Keratinocyte (primary cell): Measurements from ENCODE around the gene NINJ1. TPM values are rescaled to one million over a fixed set of nuclear protein-coding genes. Genes with fewer than 3 reads are reported as not detected.
A peak's percentile ranks its signal among the peaks of the same experiment; 100 is the strongest.

Source experiments
- DNase-seq: peaks from one replicate; pipeline ENCODE4 v3.0.0-alpha.2; 2011; ENCODE audit warnings: low read depth, missing footprints, low spot score
- FAIRE-seq: peaks from 2 replicates; lab custom pipeline; 2011; peaks lifted over from hg19 to GRCh38; lab: Jason Lieb, UNC
- H2AFZ ChIP-seq: 2 replicates; pipeline ENCODE4 v1.6.0; 2012; ENCODE audit warnings: low read length, control low read depth, inconsistent platforms; ENCODE audit not compliant: control insufficient read depth
- H3K27ac ChIP-seq: 2 replicates; pipeline ENCODE4 v1.5.1; 2011; ENCODE audit warnings: low read length; ENCODE audit not compliant: control insufficient read depth, insufficient read depth
- H3K27me3 ChIP-seq: 3 replicates; pipeline ENCODE4 v1.6.0; 2011; ENCODE audit warnings: low read length; ENCODE audit not compliant: control insufficient read depth, insufficient read depth; ENCODE audit errors: extremely low read depth
- H3K36me3 ChIP-seq, 2 experiments: 2 replicates in 1 of 2; 3 replicates in 1 of 2; pipeline ENCODE4 v1.5.1; 2011; ENCODE audit warnings: low read length in 2 of 2, mild to moderate bottlenecking in 1 of 2; ENCODE audit not compliant: control insufficient read depth in 2 of 2, insufficient read depth in 2 of 2; ENCODE audit errors: extremely low read depth in 1 of 2
- H3K4me1 ChIP-seq: 3 replicates; pipeline ENCODE4 v1.5.1; 2011; ENCODE audit warnings: low read length; ENCODE audit not compliant: control insufficient read depth, insufficient read depth; ENCODE audit errors: extremely low read depth
- H3K4me2 ChIP-seq: 3 replicates; pipeline ENCODE4 v1.6.0; 2011; ENCODE audit warnings: low read depth, low read length; ENCODE audit not compliant: control insufficient read depth, insufficient read depth; ENCODE audit errors: extremely low read depth
- H3K4me3 ChIP-seq, 3 experiments: fragments of 200-600 bp in 1 of 3; sonication (generic) in 1 of 3; 2 replicates in 2 of 3; 3 replicates in 1 of 3; pipeline ENCODE4 v1.5.1; 2011 to 2016; ENCODE audit warnings: low read length in 3 of 3, mild to moderate bottlenecking in 3 of 3, control low read depth in 2 of 3, inconsistent platforms in 1 of 3, low read depth in 1 of 3, mixed read lengths in 1 of 3, mixed run types in 1 of 3, moderate library complexity in 1 of 3; ENCODE audit not compliant: control insufficient read depth in 2 of 3, insufficient read depth in 2 of 3; ENCODE audit errors: extremely low read depth in 1 of 3
- H3K79me2 ChIP-seq: 2 replicates; pipeline ENCODE4 v1.6.0; 2012; ENCODE audit warnings: low read length; ENCODE audit not compliant: control insufficient read depth, insufficient read depth
- H3K9ac ChIP-seq: 3 replicates; pipeline ENCODE4 v1.6.0; 2011; ENCODE audit warnings: low read length; ENCODE audit not compliant: control insufficient read depth, insufficient read depth; ENCODE audit errors: extremely low read depth
- H3K9me1 ChIP-seq: 3 replicates; pipeline ENCODE4 v1.6.0; 2011; ENCODE audit warnings: low read length; ENCODE audit not compliant: control insufficient read depth, insufficient read depth; ENCODE audit errors: extremely low read depth
- H3K9me3 ChIP-seq: 2 replicates; pipeline ENCODE4 v1.5.1; 2012; ENCODE audit warnings: low read depth, low read length; ENCODE audit not compliant: control insufficient read depth
- H4K20me1 ChIP-seq: 3 replicates; pipeline ENCODE4 v1.6.0; 2011; ENCODE audit warnings: low read length; ENCODE audit not compliant: control insufficient read depth, insufficient read depth; ENCODE audit errors: extremely low read depth
- CTCF ChIP-seq, 3 experiments: IDR thresholded peaks in 1 of 3; conservative IDR thresholded peaks in 1 of 3; optimal IDR thresholded peaks in 1 of 3; 2 replicates in 2 of 3; 3 replicates in 1 of 3; pipeline versions ENCODE3 to v1.5.1; 2011; ENCODE audit warnings: low read length in 3 of 3, mild to moderate bottlenecking in 3 of 3, moderate library complexity in 2 of 3, control low read depth in 1 of 3, inconsistent platforms in 1 of 3; ENCODE audit not compliant: insufficient read depth in 2 of 3; ENCODE audit errors: extremely low read depth in 1 of 3
- EZH2 ChIP-seq: IDR thresholded peaks from one replicate; pipeline ENCODE4 v1.6.1; 2012; ENCODE audit warnings: inconsistent platforms, mild to moderate bottlenecking, low read length, moderate library complexity
- dilution Hi-C: fragments of 300-500 bp; cut with MboI; formaldehyde crosslinking; loops from one replicate; pipeline ENCODE4 v1.7.0; 2020; ENCODE audit warnings: low sequenced_read_pairs; ENCODE audit not compliant: extremely low pct_ligation_motif_present
- polyA plus RNA-seq, 5 experiments: library from polyadenylated mRNA; depleted of rRNA in 3 of 5; stranded (reverse) in 3 of 5; stranded (forward) in 1 of 5; unstranded in 1 of 5; fragments of >200 nt; gene quantifications; 1 replicate in 1 of 5; 2 replicates in 3 of 5; 3 replicates in 1 of 5; pipeline versions ENCODE4 v1.2.1 to v1.2.3, GENCODE V29; 2011 to 2012; ENCODE audit warnings: missing spikeins in 2 of 5, low read depth in 1 of 5, low replicate concordance in 1 of 5

NINJ1 gene
- polyA plus RNA-seq, 1 donor (not counting 4 experiments of a cell fraction or from before 2014, with no cell fraction given) = 7.4 TPM

- DNase-seq (peak; percentile 53), FAIRE-seq (peak; percentile 52)
- peaks cover 1% of the 10 kb centered on the region for H3K79me2 ChIP-seq
- TF ChIP-seq CTCF (optimal IDR thresholded peaks at IDR 0.05 in 1 of 3, IDR thresholded peaks at IDR 0.05 in 1 of 3, conservative IDR thresholded peaks at IDR 0.05 in 1 of 3; ENCODE audit: extremely low read depth in 1 of 3, insufficient read depth in 2 of 3, low read length in 3 of 3) (no peak), EZH2 (no peak)
- H3K4me1 ChIP-seq = peaks cover 5% of the 10 kb centered on the region
- H3K4me3 ChIP-seq = no peak overlapping the region
- H3K9ac ChIP-seq = no peak overlapping the region
- H3K4me2 ChIP-seq = no peak overlapping the region
- H3K9me3 ChIP-seq = peaks cover 14% of the 10 kb centered on the region
- H4K20me1 ChIP-seq = no peaks in the 10 kb centered on the region
- no peak overlapping the region for H2AFZ ChIP-seq
- H3K36me3 ChIP-seq = no peaks in the 10 kb centered on the region
- dilution Hi-C loops = no loop called here
- H3K9me1 ChIP-seq = no peaks in the 10 kb centered on the region
- no peaks in the 10 kb centered on the region for H3K27me3 ChIP-seq
- H3K27ac ChIP-seq = no peak overlapping the region
Observed at GRCh38 chr9:93091453-93092081, 42.5 kb downstream of the NINJ1 start.

- TF ChIP-seq CTCF (optimal IDR thresholded peaks at IDR 0.05 in 1 of 3, IDR thresholded peaks at IDR 0.05 in 1 of 3, conservative IDR thresholded peaks at IDR 0.05 in 1 of 3; ENCODE audit: extremely low read depth in 1 of 3, insufficient read depth in 2 of 3, low read length in 3 of 3) = no peak
- no peak for TF ChIP-seq EZH2
- no peak for FAIRE-seq
- H3K9me3 ChIP-seq = peaks cover 14% of the 10 kb centered on the region
- H2AFZ ChIP-seq = no peak overlapping the region
- no peak overlapping the region for H3K4me2 ChIP-seq
- H4K20me1 ChIP-seq = no peaks in the 10 kb centered on the region
- no peaks in the 10 kb centered on the region for H3K9me1 ChIP-seq
- no peak overlapping the region for H3K9ac ChIP-seq
- no peak for DNase-seq
- H3K27ac ChIP-seq = no peak overlapping the region
- H3K4me1 ChIP-seq = peaks cover 4% of the 10 kb centered on the region
- H3K36me3 ChIP-seq = no peaks in the 10 kb centered on the region
- no peaks in the 10 kb centered on the region for H3K79me2 ChIP-seq
- dilution Hi-C loops = no loop called here
- no peak overlapping the region for H3K4me3 ChIP-seq
- no peaks in the 10 kb centered on the region for H3K27me3 ChIP-seq
Observed at GRCh38 chr9:93091056-93091452, 43.0 kb downstream of the NINJ1 start.
